Adrenal gland (tissue), 5 donors: ENCODE measurements around the gene SPAG5.

Experiments used
- POLR2A ChIP-seq, 2 donors: fragments of 450-650 bp; IDR thresholded peaks; one replicate each; pipeline ENCODE4 v1.6.1; 2017; ENCODE audit warnings: antibody characterized with exemption in 2 of 2, mild to moderate bottlenecking in 2 of 2, moderate library complexity in 1 of 2
- TF ChIP-seq, protein P1 (sequence below), 6 experiments: fragments of 450-650 bp in 4 of 6; fragments of 200-600 bp in 2 of 6; sonication (generic) in 1 of 6; IDR thresholded peaks; 1 replicate in 5 of 6; 2 replicates in 1 of 6; pipeline versions ENCODE4 v1.5.1 to v1.8.0; 2016 to 2021; ENCODE audit warnings: antibody characterized with exemption in 6 of 6, mild to moderate bottlenecking in 2 of 6, moderate library complexity in 1 of 6
- donor health status: DM: no; HTN: no; CAD: no.

GRCh38 chr17:28571361-28572122, 27.3 kb downstream of the SPAG5 start, which contains the start of gene PIGS:
- TF ChIP-seq, protein P1, sequence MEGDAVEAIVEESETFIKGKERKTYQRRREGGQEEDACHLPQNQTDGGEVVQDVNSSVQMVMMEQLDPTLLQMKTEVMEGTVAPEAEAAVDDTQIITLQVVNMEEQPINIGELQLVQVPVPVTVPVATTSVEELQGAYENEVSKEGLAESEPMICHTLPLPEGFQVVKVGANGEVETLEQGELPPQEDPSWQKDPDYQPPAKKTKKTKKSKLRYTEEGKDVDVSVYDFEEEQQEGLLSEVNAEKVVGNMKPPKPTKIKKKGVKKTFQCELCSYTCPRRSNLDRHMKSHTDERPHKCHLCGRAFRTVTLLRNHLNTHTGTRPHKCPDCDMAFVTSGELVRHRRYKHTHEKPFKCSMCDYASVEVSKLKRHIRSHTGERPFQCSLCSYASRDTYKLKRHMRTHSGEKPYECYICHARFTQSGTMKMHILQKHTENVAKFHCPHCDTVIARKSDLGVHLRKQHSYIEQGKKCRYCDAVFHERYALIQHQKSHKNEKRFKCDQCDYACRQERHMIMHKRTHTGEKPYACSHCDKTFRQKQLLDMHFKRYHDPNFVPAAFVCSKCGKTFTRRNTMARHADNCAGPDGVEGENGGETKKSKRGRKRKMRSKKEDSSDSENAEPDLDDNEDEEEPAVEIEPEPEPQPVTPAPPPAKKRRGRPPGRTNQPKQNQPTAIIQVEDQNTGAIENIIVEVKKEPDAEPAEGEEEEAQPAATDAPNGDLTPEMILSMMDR (IDR thresholded peaks at IDR 0.05) = peak in 1 of 6 experiments; percentile 1
- peak; percentile 52 to 84 for TF ChIP-seq POLR2A (IDR thresholded peaks at IDR 0.05)
